ENCODE measurements around the gene PRAC1.
A peak's percentile ranks its signal among the peaks of the same experiment; 100 is the strongest.
"Not testable (repeated sequence)": the region's sequence is repeated elsewhere in the genome, so short reads cannot be mapped to it uniquely, and the experiment has no call there.

The PRAC1 gene

DNA sequence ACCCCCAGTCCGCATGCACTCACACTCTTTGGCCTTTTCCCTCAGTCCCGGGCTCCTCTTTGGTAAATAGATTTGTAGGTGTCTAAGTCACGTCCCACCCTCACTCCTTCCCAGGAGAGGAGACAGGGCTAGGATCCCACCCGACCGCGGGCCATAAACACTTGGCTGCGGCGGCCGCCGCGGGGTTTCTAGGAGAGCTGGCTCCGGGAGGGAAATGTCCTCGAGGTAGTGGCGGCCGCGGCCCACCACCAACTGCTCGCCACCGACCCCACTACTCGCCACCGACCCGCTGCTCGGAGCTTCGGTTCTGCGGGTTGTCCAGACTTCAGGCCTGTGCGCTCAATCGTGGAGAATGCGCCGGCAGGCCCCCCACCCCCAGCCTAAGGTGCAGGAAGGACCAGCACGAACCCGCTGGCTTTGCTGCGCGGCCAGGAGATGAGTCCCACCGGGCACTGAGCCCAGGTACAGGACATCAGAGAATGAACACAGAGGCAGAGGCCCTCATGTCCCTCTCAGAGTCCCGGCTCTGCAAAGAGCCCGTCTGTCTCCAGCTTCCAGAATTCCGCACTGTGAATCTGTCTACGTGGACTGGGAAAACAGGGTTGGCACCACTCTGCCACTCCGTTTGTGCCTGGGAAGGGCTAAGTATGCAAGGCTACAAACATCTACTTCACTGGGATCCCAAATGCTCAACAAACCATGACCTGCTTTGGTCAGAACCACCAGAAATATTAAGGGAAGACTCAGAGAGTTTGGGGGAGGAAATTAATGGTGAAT is 3.2 kb upstream of the PRAC1 start:
- DNase-seq = no peak

DNA sequence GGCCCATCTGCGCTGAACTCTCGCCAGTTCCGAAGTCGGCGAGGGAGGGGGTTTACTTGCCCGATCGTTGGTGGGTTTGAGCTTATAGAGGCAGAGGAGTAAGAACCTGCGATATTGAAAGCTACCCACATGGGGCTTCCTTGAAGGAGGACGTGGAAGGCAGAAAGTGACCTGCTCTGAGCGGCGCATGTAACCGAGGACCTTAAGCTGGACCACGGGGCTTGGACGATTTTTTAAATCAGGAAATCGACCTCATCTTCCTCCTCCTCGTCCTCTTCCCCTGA is 2.6 kb upstream of the PRAC1 start:
- DNase-seq = no peak

DNA sequence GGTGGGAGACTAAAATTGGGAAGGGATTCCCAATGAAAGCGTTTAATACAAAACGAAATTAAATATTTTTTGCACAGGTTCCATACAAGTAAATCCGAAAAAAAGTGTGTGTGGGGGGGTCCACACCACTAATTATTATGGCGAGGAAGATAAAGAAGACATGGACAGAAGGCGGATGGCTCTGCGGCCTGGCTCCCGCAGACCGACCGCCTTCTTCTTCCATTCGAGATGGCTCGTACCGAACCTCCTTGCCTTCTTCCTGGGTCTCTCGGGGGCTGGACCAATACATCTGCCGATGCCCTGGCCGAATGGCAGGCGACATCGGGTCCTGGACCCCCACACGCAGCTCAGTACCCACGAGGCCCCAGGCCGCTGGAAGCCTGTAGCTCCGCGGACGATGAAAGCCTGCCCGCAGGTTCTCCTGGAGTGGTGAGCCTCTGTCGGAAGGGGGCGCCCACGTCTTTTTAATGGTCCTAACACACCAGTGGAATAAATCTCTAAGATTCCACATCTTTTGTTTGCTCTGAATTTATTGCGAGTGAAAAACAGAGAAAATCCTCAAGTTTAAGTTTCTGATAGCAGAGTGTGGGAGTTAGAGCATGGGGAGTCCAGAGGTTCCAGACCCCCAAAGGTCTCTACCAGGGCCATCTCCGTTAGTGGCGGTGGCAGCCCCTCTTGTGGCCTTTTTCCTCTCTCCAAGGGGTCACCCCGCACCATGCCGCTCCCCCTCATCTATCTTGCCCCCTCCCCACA is 2.1 kb upstream of the PRAC1 start:
- peak; percentile 89 for DNase-seq

DNA sequence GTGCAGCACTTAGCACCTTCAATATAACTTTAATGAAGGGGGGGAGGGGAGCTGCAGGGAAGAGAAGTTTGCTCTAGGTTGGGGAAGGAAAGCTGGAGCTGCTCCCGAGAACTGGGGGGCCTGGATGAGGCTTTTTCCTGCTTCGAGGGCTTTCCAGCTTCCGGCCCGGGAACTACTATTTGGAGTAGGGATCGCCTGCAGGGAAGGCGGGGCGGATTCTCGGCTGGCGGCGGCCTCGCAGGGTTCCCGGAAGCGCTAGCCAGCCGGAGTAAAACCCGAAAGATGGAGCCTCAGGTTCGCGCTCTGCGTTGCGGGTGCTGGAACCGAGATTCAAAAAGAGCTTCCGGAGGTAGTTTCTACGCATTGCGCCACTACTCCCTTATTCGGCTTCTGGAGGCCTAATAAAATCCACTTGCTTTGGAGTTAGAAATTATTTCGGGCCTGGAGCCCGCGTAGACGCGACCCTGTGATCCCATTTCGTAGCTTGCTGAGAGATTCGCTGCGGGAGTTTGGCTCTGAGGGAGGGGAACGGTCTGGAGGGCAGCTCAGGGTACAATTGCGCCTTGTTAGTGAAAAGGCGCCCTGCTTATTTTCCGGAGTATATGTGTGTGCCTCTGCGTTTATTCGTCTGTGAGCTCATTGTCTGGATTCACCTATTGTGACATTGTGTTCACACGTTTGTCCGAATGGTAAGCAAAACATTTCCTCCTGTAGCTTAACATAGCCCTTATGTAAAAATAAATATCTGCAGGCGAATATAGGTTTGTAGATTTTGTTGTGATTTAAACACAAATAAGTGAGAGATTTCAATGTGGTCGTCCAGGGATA is 1.3 kb upstream of the PRAC1 start:
- no peak for DNase-seq

DNA sequence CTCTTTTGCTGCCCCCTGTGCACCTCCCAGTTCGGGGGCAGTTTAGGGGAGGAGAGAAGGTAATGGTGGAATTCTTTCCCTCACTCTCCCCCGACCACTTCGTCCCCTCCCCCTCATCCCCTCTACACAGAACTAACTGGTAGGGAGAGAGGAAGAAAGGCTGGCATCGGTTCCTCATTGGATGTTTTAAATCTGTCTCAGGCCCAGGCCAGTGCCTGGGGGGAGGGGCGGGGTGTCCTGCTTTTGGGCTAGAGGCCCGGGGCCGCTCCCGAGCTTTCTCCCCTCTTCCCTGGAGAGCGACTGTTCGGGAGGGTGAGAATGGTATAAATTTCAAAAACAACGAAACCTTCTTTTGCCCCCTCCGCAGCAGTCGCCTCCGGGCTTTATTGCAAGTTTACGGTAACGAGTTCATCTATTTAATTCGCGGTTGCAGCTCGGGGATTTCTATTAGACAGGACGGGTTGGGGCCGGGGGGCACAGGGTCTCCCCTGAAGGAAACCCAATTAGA is 651 bp upstream of the PRAC1 start, which contains the start of gene PRAC2:
Gene PRAC2 (plus strand): TSS at position 271 of the 508 bp plus-strand sequence. CDS start 1,226 bp downstream, outside the sequence.
- no peak for DNase-seq

DNA sequence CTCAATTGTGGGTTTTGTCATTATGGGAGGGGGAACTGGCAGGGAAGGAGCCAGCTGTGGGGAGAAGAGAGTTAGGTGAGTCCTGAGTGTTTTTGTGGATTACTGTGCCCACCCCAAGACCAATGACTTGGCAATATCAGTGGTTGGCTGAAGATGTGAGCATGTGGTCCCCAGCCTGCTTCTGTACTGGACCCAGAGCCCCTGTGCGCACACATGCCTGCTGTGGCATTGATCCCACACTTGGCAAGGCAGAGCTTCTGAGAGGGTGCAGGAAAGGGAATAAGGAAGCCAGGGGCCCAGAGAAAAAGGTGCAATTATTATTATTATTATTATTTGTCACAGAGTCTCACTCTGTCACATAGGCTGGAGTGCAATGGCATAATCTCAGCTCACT is 1.3 kb downstream of the PRAC1 start:
- no peak for DNase-seq

DNA sequence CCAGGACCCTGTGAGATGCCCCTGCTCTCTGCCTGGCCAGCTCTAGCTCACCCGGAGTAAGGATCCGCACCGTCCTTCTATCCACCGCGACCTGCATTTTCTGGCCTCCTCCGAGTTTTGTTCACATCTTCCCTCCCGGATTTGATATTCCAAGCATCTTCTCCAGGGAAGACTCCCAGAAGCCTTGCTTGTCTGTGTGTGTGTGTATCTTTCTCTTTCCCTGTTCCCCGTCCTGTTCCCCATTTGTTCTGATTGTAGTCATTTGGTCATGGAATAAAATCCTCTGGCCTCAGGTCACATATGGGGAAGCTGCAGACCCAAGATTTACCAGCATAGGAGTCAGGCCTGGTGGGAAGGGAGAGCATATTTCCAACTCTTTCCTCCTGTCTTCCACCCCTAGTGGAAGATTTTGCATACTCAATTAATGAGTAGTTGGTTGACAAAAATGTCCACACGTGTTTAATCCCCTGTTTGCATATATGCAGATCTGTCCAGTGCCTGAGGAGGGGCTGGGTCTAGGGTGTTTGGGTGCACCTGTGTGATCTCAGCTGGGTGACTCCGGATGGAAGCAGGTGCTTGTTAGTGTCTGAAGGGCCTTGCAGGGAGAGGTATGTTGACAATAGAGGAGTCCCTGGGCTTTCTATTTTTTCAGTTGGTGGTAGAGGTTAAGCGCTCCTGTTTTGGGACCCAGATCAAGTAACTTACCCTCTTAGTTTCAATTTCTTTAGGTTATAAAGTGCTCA is 1.9 kb downstream of the PRAC1 start:
- DNase-seq = no peak

DNA sequence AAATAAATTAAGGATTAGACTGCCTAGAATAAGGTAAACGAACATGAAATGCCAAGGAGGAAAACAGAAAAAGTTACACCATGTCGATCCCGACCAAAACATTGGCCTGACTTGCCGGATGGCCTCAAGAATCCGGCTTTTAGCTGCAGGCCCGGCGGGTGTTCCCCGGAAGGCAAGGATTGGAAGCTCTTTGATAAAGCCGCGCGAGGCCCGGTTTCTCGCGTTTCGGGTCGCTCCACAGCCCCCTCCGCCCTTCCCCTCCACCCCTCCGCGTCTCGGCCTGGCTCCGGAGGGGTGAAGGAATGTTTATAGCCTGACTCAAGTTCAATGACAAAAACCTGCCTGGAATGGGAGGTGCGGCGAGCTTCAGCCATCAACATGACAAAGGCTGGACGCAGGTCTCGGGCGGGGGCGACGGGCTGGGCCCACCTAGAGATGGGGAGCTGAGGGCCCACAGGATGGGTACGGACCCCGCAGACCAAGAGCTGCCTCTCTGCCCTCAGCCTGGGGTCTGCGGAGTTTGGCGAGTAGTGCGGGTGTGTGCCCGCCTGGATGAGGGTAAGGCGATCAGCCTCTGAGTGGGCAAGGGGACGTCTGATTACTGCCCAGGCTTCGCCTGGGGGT is 2.6 kb downstream of the PRAC1 start:
- DNase-seq = no peak

DNA sequence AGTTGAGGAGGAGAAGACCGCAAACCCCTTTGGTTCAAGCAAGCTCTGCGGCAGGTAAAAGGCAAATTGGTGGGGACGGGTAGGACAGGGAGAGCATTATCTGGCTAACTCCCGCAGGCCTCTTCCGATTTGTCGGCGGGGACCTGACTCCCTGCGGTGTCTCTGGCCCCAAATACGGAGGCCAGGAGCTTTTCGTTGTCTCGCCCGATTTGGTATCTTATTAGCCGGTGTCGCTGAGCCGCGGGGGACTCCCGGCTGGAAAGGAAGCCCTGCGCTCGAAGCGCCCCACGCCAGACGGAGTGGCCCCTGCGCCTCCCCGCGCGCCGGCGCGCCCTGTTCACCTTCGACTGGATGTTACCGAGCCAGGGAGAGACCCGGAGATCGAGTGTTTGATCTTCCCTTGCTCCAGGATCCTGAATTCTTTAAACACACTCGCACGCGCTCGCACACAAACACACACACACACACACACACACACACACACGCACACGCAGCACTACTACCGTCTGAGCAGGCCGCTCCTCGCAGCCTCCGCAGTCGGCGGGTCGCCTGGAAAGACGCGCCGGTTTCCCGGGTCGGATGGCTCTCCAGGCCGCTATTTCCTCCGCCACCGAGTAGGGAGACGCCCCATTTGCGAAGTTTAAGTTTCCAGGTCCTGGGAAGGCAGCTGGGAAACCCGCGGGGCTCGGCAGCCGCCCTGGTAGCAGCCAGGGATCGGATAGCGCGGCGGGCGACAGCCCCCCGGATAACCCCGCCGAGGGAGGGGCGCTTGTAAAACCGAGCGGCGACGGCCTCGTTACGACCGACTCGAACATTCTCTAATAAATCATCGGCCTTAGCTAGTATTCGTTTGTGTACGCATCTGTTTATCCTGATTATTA is 3.3 kb downstream of the PRAC1 start:
- peak; percentile 75 for DNase-seq

DNA sequence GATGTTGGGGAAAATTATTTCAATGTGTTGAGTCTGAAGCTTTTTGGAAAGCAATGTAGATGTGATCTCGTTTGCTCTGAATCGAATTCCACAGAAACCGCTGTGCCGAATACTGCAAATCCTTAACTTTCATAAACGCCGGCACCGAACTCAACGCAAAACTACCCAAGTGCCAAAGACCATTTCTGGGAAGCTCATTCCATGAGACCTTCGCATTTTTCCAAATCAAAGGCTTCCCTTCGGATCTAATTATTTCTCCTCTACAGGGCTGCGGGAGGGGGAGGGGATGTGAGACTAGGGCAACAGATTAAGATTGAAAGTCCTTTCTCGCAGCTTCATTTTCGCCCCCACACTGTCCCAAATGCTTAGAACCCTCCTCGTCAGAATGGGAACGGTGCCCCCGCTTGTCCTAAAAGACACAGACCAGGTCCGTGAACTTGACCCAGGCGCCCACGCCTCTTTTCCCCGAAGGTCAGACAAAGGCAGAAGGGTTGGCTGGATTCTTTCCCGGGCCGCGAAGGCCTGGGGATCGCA is 4.0 kb downstream of the PRAC1 start:
- peak; percentile 69 for DNase-seq

DNA sequence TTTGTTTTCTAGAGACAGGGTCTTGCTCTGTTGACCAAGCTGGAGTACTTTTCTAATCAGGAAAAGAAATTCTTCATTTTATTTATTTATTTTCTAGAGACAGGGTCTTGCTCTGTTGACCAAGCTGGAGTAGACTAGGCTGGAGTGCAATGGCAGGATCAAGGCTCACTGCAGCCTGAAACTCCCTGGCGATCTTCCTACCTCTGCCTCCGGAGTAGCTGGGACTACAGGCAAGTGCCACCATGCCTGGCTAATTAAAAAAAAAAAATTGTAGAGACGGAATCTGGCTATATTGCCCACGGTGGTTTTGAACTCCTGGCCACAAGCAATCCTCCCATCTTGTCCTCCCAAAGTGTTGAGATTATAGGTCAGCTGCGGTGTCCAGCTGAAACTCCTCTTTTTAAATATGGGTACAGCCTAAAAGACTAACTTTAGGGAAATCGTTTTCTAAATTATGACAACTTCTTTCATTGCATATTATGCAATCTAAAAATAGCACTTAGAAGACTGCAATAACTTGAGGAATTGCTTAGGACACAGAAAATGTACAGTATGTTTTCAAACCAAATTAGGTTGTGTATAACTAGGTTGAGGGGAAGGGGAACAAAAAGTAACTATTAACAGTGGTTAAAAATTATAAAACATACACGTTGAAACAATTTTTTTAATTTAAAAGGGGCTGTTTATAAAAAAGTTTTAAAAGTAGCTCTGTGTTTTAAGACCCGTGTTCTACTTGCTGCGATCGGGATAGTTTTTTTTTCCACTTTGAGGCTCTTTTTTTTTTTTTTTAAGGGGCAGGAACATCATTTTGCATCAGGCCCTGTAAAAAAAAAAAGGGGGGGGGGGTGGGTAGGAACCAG is 4.7 kb downstream of the PRAC1 start:
- DNase-seq = no peak

DNA sequence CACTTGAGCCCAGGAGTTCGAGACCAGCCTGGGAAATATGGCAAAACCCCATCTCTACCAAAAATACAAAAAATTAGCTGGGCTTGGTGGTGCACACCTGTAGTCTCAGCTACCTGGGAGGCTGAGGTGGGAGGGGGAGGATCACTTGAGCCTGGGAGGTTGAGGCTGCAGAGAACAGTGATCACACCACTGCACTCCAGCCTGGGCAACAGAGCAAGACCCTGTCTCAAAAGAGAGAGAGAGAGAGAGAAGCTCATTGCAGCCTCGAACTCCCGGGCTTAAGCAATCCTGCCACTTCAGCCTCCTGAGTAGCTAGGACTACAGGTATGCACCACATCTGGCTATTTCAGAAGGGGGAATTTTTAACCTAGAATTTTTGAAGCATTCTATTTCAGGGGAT is 5.8 kb downstream of the PRAC1 start:
- not testable (repeated sequence) for DNase-seq

DNA sequence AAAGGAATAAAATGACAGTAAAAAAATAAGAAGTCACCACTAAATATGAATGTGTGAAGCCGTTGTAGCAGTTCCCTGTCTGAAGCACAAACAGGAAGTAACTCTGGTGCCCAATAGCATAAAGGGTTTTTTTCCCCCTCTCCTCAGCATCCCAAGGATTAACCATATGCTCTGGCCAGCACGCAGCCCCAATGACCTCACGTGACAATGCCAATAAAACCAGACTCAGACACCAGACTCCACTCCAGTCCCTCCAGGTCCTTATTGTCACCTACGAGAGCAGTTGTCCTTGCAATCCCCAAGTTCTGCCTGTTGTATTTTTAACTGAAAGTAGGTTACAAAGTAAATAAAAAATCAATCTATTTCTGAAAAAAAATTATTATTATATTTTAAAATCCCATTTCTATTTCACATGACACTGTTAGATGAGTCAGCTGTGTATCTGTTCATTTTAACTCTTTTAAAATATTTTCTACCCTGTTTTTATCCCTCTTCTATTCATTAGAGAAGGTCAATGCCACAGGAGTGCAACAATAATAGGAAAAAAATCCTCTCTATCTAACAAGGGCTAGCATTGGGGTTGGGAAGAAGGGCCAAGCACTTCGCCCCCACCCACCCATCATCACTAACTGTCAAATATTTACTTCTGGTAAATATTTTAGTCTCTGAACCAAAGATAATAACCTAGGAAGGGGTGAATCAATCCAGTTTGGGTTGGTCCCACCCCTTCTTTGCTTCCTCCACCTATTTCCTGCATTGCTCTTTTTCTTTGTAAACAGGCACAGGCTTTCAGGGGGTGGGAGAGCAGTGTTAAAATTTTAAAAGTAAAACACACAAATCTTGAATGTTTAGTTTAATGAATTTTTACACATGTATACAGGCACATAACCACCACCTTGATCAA is 6.6 kb downstream of the PRAC1 start:
- DNase-seq = no peak

DNA sequence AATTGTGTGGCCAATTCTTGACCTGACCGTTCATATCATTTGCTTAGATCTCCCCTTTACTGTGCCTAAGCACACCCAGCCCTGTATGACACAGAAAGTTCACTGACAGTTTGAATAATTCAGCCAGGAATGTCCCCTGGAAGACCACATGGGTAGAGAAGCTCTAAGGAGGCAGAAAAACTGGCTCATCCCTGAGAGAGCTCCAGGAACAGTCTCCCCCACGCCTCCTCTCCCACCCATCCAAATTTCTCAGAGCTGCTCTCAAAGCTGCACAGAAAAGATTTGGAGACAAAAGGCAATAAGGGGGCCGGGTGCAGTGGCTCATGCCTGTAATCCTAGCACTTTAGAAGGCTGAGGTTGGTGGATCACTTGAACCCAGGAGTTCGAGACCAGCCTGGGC is 11.2 kb downstream of the PRAC1 start:
- DNase-seq = no peak

DNA sequence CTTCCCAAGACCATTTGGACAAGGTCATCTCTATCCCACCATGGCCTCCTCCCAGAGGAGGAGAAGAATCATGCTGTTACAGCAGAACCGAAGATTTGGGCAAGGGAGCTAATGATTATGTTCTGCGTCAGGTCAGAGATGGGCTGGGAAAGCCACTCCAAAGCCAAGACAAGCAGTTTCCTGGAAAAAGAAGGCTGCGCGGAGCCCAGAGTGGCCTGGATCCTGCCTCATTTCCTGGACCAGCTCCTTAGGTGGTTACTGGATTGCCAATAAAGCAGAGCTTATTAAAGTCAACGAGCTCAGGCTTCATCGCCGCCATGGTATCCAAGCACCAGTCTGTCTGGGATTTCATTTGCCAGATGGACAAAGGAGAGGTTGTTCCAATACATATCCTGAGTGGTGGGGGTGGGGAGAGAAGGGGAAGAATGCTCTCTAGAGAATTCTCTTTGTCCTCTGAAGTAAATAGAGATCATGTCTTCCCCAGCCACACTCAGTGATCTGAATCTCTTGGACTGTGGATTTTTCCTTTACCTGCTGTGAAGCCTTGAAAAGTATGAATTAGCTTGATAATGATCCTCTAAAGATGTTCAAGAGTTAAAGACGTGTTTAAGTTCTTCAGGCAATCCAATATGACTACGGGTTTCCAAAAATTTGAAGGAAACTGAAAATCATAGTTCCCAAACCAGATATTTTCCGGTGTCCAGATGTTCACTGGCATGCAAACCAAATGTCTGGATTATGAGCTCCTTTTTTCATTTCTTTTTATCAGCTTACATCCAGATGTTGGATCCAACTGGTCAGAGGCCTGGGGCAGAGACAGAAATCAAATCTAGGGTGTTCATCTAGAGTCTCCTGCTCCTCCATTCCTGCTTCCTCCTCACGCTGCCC is 17.7 kb downstream of the PRAC1 start:
- no peak for DNase-seq

DNA sequence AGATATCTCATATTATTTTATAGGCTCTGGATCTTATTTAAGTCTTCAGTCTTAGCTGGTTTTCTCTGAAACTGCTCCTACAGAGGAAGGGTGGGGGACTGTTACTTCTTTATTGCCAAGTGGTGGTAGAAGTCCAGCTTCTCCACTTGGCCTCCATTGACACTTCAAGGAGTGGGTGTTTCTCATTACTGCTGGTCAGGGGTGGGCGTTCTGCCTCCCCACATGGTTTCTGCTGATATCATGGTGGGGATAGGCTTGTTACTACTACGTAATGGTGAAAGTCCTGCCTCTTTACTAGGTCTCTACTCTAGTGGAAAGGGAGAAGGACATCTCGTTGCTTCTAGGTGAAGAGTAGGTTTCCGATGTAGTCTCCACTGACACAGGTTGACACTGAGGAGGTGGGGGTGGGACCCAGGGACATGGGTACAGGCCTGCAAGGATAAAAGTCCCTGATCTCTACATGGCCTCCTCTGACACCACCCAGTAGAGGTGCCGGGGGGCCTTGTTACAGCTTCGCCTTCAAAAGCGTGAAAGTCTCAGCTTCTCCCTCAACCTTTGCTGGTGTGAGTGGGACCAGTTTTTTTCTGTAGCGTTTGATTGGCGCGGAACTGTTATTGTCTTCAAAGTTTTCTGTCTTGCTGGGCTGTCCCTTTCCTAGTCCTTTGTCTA is 20.3 kb downstream of the PRAC1 start:
- DNase-seq = no peak

DNA sequence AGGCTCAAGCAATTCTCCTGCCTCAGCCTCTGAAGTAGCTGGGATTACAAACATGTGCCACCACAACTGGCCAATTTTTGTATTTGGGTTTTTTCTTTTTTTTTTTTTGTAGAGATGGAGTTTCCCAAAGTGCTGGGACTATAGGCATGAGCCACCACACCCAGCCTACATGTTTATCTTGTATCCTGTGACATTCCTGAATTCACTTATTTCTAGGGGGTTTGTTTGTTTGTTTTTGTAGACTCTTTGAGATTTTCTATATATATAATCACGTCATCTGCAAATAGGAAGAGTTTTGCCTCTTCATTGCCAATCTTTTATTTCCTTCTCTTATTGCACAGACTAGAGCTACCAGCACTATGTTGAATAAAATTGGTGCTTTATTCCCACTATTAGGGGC is 29.1 kb downstream of the PRAC1 start:
- DNase-seq = no peak

Measured in right forelimb (tissue), 1 donor.